Measurements from ENCODE around the gene SPTA1. TPM values are rescaled to one million over a fixed set of nuclear protein-coding genes. Genes with fewer than 3 reads are reported as not detected.

The SPTA1 gene
- total RNA-seq, 1 donor from 2014 or later: 0.09 TPM

DNA sequence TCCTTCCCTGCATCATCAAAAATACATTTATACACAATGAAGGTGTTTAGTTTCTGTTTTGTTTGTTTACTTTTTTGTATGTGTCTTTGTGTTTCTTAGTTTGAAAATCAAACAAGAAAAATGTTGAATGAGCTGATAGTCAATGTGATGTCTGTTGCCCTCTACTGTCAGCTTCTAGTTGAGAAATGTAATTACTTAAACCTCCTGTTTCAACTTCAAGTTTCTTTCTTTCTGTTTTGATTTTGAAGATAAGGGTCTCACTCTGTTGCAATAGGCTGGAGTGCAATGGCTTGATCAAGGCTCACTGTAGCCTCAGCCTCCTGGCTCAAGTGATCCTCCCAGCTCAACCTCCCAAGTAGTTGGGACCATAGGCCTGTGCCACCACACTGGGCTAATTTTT is 37.5 kb downstream of the SPTA1 start:
- no peaks in the 10 kb centered on the region for H3K9me3 ChIP-seq (ENCODE audit: insufficient read depth, low read depth, low read length)
- Mint-ChIP-seq H3K36me3 (ENCODE audit: low read depth, unreplicated experiment) (no peaks in the 10 kb centered on the region), H3K27ac (ENCODE audit: unreplicated experiment) (no peak overlapping the region), H3K4me3 (ENCODE audit: unreplicated experiment) (no peak overlapping the region), H3K27me3 (ENCODE audit: low read depth, unreplicated experiment) (no peaks in the 10 kb centered on the region), H3K4me1 (ENCODE audit: low read depth, unreplicated experiment) (no peaks in the 10 kb centered on the region), H3K9me3 (ENCODE audit: unreplicated experiment) (no peaks in the 10 kb centered on the region)
- no peak overlapping the region for H2AFZ ChIP-seq (ENCODE audit: low read depth, low read length)
- H3K4me2 ChIP-seq (ENCODE audit: low read length): no peak overlapping the region
- no peak for TF ChIP-seq EZH2 (IDR thresholded peaks at IDR 0.05; ENCODE audit: insufficient read depth, low read length)
- TF ChIP-seq, protein P1, sequence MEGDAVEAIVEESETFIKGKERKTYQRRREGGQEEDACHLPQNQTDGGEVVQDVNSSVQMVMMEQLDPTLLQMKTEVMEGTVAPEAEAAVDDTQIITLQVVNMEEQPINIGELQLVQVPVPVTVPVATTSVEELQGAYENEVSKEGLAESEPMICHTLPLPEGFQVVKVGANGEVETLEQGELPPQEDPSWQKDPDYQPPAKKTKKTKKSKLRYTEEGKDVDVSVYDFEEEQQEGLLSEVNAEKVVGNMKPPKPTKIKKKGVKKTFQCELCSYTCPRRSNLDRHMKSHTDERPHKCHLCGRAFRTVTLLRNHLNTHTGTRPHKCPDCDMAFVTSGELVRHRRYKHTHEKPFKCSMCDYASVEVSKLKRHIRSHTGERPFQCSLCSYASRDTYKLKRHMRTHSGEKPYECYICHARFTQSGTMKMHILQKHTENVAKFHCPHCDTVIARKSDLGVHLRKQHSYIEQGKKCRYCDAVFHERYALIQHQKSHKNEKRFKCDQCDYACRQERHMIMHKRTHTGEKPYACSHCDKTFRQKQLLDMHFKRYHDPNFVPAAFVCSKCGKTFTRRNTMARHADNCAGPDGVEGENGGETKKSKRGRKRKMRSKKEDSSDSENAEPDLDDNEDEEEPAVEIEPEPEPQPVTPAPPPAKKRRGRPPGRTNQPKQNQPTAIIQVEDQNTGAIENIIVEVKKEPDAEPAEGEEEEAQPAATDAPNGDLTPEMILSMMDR (IDR thresholded peaks at IDR 0.05; ENCODE audit: insufficient read depth, low read depth, low read length): no peak
- H3K36me3 ChIP-seq (ENCODE audit: insufficient read depth, low read length): no peaks in the 10 kb centered on the region
- no peaks in the 10 kb centered on the region for H3K79me2 ChIP-seq (ENCODE audit: insufficient read depth, low read length)
- no peak overlapping the region for H3K4me3 ChIP-seq (ENCODE audit: insufficient read depth, low read depth, low read length)
- H3K27ac ChIP-seq (ENCODE audit: low read depth, low read length): no peak overlapping the region
- no peak overlapping the region for H3K9ac ChIP-seq (ENCODE audit: low read length)
- no peak for FAIRE-seq
- no peak for DNase-seq (ENCODE audit: low read depth)
- no peaks in the 10 kb centered on the region for H3K27me3 ChIP-seq (ENCODE audit: insufficient read depth, low read length)
- no peaks in the 10 kb centered on the region for H4K20me1 ChIP-seq (ENCODE audit: insufficient read depth, low read length)
- no peaks in the 10 kb centered on the region for H3K4me1 ChIP-seq (ENCODE audit: insufficient read depth, low read length)

DNA sequence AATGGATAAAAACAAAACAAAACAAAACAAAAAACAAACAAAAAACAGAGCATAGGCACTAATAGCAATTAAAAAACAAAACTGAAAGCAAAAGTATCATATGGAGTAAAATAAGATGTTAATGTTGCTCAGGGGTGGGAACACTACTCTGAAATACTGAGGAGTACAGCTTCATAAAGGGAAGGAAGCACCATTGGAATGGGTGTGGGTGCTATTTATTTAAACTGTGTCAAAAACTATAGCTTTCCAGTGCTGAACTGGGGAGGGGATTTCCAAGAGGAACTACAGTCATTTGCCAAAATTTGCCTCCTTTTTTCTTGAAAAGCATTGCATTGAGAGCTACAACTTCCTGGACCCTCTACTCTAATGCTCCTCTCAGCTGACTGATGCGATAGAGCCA is 40.0 kb downstream of the SPTA1 start:
- Mint-ChIP-seq H3K4me3 (ENCODE audit: unreplicated experiment) (no peak overlapping the region), H3K27ac (ENCODE audit: unreplicated experiment) (no peak overlapping the region), H3K9me3 (ENCODE audit: unreplicated experiment) (no peaks in the 10 kb centered on the region), H3K27me3 (ENCODE audit: low read depth, unreplicated experiment) (no peaks in the 10 kb centered on the region), H3K4me1 (ENCODE audit: low read depth, unreplicated experiment) (no peaks in the 10 kb centered on the region), H3K36me3 (ENCODE audit: low read depth, unreplicated experiment) (no peaks in the 10 kb centered on the region)
- H3K4me2 ChIP-seq (ENCODE audit: low read length): no peak overlapping the region
- H3K9ac ChIP-seq (ENCODE audit: low read length): no peak overlapping the region
- no peaks in the 10 kb centered on the region for H3K27me3 ChIP-seq (ENCODE audit: insufficient read depth, low read length)
- H3K36me3 ChIP-seq (ENCODE audit: insufficient read depth, low read length): no peaks in the 10 kb centered on the region
- FAIRE-seq (no peak), DNase-seq (ENCODE audit: low read depth) (no peak)
- no peaks in the 10 kb centered on the region for H3K9me3 ChIP-seq (ENCODE audit: insufficient read depth, low read depth, low read length)
- H3K4me3 ChIP-seq (ENCODE audit: insufficient read depth, low read depth, low read length): no peak overlapping the region
- no peaks in the 10 kb centered on the region for H3K79me2 ChIP-seq (ENCODE audit: insufficient read depth, low read length)
- H3K4me1 ChIP-seq (ENCODE audit: insufficient read depth, low read length): no peaks in the 10 kb centered on the region
- H2AFZ ChIP-seq (ENCODE audit: low read depth, low read length): no peak overlapping the region
- H4K20me1 ChIP-seq (ENCODE audit: insufficient read depth, low read length): no peaks in the 10 kb centered on the region
- TF ChIP-seq EZH2 (IDR thresholded peaks at IDR 0.05; ENCODE audit: insufficient read depth, low read length): no peak
- TF ChIP-seq, protein P1 (IDR thresholded peaks at IDR 0.05; ENCODE audit: insufficient read depth, low read depth, low read length): no peak
- H3K27ac ChIP-seq (ENCODE audit: low read depth, low read length): no peak overlapping the region

DNA sequence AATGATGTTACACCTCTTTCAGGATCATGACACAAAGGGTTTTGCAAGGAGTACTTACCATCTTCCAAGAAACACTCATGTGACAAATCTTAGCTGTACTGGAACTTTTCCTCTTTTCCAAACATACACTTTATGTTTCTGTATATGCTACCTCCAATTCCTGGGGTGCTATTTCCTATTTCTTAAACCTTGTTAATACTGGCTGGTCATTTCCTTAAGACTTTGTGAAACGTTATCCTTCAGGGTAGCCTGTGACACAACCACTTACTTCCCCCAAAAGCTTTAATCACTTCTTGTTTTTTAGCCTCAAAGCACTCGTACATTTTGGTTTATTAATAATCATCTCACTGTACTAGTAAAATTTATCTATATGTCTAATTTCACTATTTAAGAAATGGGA is 42.1 kb downstream of the SPTA1 start:
- no peak overlapping the region for H3K27ac ChIP-seq (ENCODE audit: low read depth, low read length)
- H2AFZ ChIP-seq (ENCODE audit: low read depth, low read length): no peak overlapping the region
- no peak for DNase-seq (ENCODE audit: low read depth)
- TF ChIP-seq, protein P1 (IDR thresholded peaks at IDR 0.05; ENCODE audit: insufficient read depth, low read depth, low read length): no peak
- TF ChIP-seq EZH2 (IDR thresholded peaks at IDR 0.05; ENCODE audit: insufficient read depth, low read length): no peak
- no peaks in the 10 kb centered on the region for H3K36me3 ChIP-seq (ENCODE audit: insufficient read depth, low read length)
- no peak overlapping the region for H3K4me3 ChIP-seq (ENCODE audit: insufficient read depth, low read depth, low read length)
- H3K79me2 ChIP-seq (ENCODE audit: insufficient read depth, low read length): no peaks in the 10 kb centered on the region
- H3K9me3 ChIP-seq (ENCODE audit: insufficient read depth, low read depth, low read length): no peaks in the 10 kb centered on the region
- H3K4me1 ChIP-seq (ENCODE audit: insufficient read depth, low read length): no peaks in the 10 kb centered on the region
- H3K36me3 Mint-ChIP-seq (ENCODE audit: low read depth, unreplicated experiment): no peaks in the 10 kb centered on the region
- H3K4me3 Mint-ChIP-seq (ENCODE audit: unreplicated experiment): no peak overlapping the region
- no peak overlapping the region for H3K9ac ChIP-seq (ENCODE audit: low read length)
- no peak for FAIRE-seq
- H4K20me1 ChIP-seq (ENCODE audit: insufficient read depth, low read length): no peaks in the 10 kb centered on the region
- no peaks in the 10 kb centered on the region for H3K4me1 Mint-ChIP-seq (ENCODE audit: low read depth, unreplicated experiment)
- no peaks in the 10 kb centered on the region for H3K27me3 ChIP-seq (ENCODE audit: insufficient read depth, low read length)
- H3K27ac Mint-ChIP-seq (ENCODE audit: unreplicated experiment): no peak overlapping the region
- no peak overlapping the region for H3K4me2 ChIP-seq (ENCODE audit: low read length)
- no peaks in the 10 kb centered on the region for H3K27me3 Mint-ChIP-seq (ENCODE audit: low read depth, unreplicated experiment)
- H3K9me3 Mint-ChIP-seq (ENCODE audit: unreplicated experiment): no peaks in the 10 kb centered on the region

Measured in astrocyte (in vitro differentiated cells and primary cell).